ENCODE data around the gene KATNB1. TPM values are rescaled to one million over a fixed set of nuclear protein-coding genes. Genes with fewer than 3 reads are reported as not detected.

The KATNB1 gene
- total RNA-seq, 4 donors from 2014 or later: 13.3 to 27.4 (median 18.1) TPM

DNA sequence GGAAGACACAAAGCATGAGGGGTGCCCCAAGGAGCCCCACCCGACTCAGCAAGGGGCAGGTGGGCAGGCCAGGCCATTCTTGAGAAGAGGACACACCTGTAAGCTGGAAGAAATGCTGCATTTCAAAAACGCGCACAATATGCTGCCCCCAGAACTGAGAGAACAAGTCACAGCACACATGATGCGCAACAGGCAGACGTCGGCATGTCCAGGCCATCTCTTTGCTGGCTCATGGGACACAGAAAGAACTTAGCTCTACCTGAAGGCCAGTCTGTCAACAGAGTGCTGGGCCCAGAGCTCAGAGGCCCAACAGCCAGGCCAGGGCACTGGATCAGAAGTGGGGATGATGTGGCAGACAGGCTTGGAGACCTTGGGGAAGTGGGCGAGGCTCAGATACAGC lies 48.8 kb downstream of the KATNB1 start:
- peaks cover 0 to 7% of the 10 kb centered on the region in 2 donors for H3K4me1 ChIP-seq
- no peaks in the 10 kb centered on the region for H3K9me3 ChIP-seq
- H3K4me3 ChIP-seq: no peak overlapping the region
- TF ChIP-seq, protein P1, sequence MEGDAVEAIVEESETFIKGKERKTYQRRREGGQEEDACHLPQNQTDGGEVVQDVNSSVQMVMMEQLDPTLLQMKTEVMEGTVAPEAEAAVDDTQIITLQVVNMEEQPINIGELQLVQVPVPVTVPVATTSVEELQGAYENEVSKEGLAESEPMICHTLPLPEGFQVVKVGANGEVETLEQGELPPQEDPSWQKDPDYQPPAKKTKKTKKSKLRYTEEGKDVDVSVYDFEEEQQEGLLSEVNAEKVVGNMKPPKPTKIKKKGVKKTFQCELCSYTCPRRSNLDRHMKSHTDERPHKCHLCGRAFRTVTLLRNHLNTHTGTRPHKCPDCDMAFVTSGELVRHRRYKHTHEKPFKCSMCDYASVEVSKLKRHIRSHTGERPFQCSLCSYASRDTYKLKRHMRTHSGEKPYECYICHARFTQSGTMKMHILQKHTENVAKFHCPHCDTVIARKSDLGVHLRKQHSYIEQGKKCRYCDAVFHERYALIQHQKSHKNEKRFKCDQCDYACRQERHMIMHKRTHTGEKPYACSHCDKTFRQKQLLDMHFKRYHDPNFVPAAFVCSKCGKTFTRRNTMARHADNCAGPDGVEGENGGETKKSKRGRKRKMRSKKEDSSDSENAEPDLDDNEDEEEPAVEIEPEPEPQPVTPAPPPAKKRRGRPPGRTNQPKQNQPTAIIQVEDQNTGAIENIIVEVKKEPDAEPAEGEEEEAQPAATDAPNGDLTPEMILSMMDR (IDR thresholded peaks at IDR 0.05): no peak
- no peak for TF ChIP-seq POLR2A (IDR thresholded peaks at IDR 0.05)
- H3K27me3 ChIP-seq: no peaks in the 10 kb centered on the region
- no peak for DNase-seq
- H3K36me3 ChIP-seq: no peaks in the 10 kb centered on the region
- H3K27ac ChIP-seq: no peak overlapping the region
- intact Hi-C loops (cut with DNase I; ENCODE audit: low total_unique reads): no loop called here

DNA sequence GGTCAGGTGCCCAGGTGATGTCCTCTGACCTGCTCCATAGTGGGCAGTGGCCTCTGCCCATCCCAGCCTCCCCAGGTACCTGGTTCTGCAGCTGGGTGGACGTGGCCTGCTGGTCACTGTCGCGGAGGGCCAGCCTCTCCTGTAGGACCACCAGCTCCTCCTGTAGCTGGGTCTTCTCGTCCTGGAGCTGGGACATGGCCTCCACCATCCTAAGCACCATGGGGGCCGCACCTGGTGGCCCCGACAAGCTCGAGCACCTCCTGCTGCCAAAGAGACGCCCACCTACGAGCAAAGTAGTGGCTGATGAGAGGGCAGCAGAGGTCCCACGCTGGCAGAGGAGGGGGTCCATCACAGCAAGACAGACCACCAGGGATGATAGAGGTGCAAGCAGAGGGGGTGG lies 49.8 kb downstream of the KATNB1 start:
- H3K4me3 ChIP-seq: no peak overlapping the region
- intact Hi-C loops (cut with DNase I; ENCODE audit: low total_unique reads): no loop called here
- H3K9me3 ChIP-seq: no peaks in the 10 kb centered on the region
- no peak for TF ChIP-seq POLR2A (IDR thresholded peaks at IDR 0.05)
- TF ChIP-seq, protein P1 (IDR thresholded peaks at IDR 0.05): no peak
- peaks cover 0 to 7% of the 10 kb centered on the region in 2 donors for H3K4me1 ChIP-seq
- H3K36me3 ChIP-seq: no peaks in the 10 kb centered on the region
- no peak overlapping the region for H3K27ac ChIP-seq
- DNase-seq: no peak
- H3K27me3 ChIP-seq: no peaks in the 10 kb centered on the region

DNA sequence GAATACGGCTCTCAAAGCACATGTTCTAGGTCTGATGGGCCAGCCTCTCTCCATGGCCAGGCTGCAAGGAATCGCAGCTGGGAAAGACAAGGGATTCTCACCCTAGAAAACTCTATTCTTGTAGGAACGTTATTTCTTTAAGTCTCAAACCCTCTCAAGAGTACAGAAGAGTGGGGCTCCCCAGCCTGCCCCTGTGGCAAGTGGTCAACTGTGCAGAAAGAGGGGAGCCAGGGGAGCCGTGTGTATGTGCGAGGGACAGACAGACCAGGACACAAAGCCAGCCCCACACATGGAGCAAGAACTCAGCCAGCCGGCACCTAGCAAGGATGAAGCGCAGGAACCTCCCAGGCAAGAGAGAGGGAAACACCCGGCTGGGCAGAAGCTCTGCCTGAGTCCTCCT lies 50.4 kb downstream of the KATNB1 start:
- intact Hi-C loops (cut with DNase I; ENCODE audit: low total_unique reads): no loop called here
- peaks cover 0 to 7% of the 10 kb centered on the region in 2 donors for H3K4me1 ChIP-seq
- H3K27ac ChIP-seq: peak overlapping the region; percentile 8 to 53
- no peak overlapping the region for H3K4me3 ChIP-seq
- DNase-seq: no peak
- H3K27me3 ChIP-seq: no peaks in the 10 kb centered on the region
- TF ChIP-seq, protein P1 (IDR thresholded peaks at IDR 0.05): no peak
- no peak for TF ChIP-seq POLR2A (IDR thresholded peaks at IDR 0.05)
- H3K36me3 ChIP-seq: no peaks in the 10 kb centered on the region
- H3K9me3 ChIP-seq: no peaks in the 10 kb centered on the region

DNA sequence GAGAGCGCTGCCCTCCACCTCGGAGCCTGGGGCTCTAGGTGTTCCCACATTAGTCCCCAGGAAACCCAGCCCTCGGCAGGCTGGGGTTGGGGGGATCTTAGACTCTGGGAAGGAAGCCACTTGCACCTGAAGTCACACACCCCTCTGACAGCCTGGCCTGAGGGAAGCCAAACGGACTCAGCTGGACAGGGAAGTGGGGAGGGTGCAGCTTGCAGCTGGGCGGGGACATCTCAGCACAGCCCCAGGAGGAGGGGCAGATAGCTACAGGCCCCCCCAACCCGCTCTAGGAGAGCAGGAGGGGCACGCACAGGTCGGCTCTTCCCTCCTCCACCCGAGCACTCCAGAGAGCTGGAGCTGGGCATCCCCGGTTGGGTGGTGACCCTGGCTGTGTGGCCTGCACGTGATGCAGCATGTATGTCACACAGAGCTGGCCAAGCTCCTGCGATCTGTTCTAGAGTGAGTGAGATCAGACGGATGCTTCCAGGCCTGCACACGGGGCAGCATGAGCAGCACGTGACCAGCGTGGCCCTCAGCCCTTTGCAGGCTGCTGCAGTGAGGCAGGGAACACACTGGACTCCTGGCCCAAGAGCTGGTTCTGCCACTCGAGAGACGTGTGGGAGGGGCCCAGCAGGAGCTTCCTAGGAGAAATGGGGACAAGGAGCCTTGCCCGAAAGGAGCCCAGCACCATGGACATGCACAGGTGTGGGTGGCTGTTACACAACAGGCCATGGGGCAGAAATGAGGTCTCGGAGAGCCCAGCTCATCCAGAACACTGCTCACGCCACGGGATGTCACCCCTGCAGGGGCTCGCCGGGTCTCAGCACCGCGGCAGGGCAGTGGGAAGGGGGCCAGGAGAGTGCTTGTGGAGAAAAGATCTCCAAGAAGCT lies 51.3 kb downstream of the KATNB1 start:
- Histone ChIP-seq H3K4me1 (peaks cover 0 to 7% of the 10 kb centered on the region in 2 donors), H3K27ac (peak overlapping the region; percentile 41 to 53)
- peak; percentile 65 to 71 for DNase-seq

DNA sequence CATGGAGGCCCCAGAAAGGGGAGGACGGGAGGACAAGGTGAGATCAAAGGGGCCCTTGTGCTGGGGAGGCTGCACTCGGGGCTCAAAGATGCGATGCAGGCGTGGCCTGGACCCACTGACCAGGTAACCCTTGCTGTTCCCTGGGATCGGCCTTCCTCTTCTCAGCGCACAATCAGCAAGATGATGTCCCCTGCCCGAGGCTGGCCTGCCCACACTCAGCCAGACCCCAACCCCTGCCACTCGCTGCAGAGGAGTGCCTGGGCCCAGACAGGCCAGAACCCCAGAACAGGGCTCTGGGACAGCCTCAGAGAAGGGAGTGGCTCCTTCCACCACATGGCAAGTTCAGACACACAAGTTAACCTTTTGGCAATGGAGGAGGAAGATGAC lies 51.9 kb downstream of the KATNB1 start:
- H3K4me3 ChIP-seq: no peak overlapping the region
- no peaks in the 10 kb centered on the region for H3K9me3 ChIP-seq
- H3K27me3 ChIP-seq: no peaks in the 10 kb centered on the region
- no peak for TF ChIP-seq POLR2A (IDR thresholded peaks at IDR 0.05)
- TF ChIP-seq, protein P1 (IDR thresholded peaks at IDR 0.05): no peak
- peak overlapping the region; percentile 41 to 53 for H3K27ac ChIP-seq
- intact Hi-C loops (cut with DNase I; ENCODE audit: low total_unique reads): no loop called here
- DNase-seq: no peak
- H3K4me1 ChIP-seq: peaks cover 0 to 7% of the 10 kb centered on the region in 2 donors
- no peaks in the 10 kb centered on the region for H3K36me3 ChIP-seq

More for the DNA sequence above, 51.3 kb downstream of the KATNB1 start:
- TF ChIP-seq, protein P1 (IDR thresholded peaks at IDR 0.05): no peak
- TF ChIP-seq POLR2A (IDR thresholded peaks at IDR 0.05): no peak
- intact Hi-C loops (cut with DNase I; ENCODE audit: low total_unique reads): no loop called here
- Histone ChIP-seq H3K9me3 (no peaks in the 10 kb centered on the region), H3K27me3 (no peaks in the 10 kb centered on the region), H3K4me3 (no peak overlapping the region), H3K36me3 (no peaks in the 10 kb centered on the region)

All from uterus (tissue), 4 donors.